NB4 (cell line): ENCODE results near the gene SUFU.

Experiments
- MYC ChIP-seq: IDR thresholded peaks from 2 replicates; pipeline ENCODE4 v1.6.1; 2011; ENCODE audit warnings: low read depth, low read length
- POLR2A ChIP-seq: IDR thresholded peaks from 2 replicates; pipeline ENCODE4 v1.6.1; 2011; ENCODE audit warnings: mild to moderate bottlenecking; ENCODE audit not compliant: insufficient read length; ENCODE audit errors: extremely low read depth
- TF ChIP-seq, protein P1 (sequence below): IDR thresholded peaks from one replicate; pipeline ENCODE4 v1.5.1; 2012; ENCODE audit warnings: low read depth, low read length
- TF ChIP-seq, protein P2 (sequence below): IDR thresholded peaks from 2 replicates; pipeline ENCODE4 v1.6.1; 2011; ENCODE audit warnings: low read depth, low read length

DNA sequence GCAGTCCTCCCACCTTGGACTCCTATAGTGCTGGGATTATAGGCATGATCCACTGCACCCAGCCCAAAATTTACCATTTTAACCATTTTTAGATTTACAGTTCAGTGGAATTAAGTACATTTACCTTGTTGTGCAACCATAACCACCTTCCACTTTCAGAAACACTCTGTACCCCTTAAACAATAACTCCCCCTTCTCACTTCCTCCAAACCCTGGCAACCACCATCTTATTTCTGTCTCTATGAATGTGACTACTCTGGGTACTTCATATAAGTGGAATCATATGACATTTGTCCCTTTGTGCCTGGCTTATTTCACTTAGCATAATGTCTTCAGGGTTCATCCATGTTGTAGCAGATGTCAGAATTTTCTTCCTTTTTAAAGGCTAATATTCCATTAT is 33.6 kb downstream of the SUFU start:
- TF ChIP-seq, protein P1, sequence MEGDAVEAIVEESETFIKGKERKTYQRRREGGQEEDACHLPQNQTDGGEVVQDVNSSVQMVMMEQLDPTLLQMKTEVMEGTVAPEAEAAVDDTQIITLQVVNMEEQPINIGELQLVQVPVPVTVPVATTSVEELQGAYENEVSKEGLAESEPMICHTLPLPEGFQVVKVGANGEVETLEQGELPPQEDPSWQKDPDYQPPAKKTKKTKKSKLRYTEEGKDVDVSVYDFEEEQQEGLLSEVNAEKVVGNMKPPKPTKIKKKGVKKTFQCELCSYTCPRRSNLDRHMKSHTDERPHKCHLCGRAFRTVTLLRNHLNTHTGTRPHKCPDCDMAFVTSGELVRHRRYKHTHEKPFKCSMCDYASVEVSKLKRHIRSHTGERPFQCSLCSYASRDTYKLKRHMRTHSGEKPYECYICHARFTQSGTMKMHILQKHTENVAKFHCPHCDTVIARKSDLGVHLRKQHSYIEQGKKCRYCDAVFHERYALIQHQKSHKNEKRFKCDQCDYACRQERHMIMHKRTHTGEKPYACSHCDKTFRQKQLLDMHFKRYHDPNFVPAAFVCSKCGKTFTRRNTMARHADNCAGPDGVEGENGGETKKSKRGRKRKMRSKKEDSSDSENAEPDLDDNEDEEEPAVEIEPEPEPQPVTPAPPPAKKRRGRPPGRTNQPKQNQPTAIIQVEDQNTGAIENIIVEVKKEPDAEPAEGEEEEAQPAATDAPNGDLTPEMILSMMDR, result no peak
- no peak for TF ChIP-seq POLR2A
- TF ChIP-seq, protein P2, sequence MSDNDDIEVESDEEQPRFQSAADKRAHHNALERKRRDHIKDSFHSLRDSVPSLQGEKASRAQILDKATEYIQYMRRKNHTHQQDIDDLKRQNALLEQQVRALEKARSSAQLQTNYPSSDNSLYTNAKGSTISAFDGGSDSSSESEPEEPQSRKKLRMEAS, result no peak
- no peak for TF ChIP-seq MYC
